ENCODE data around the gene APRT. TPM values are rescaled to one million over a fixed set of nuclear protein-coding genes. Genes with fewer than 3 reads are reported as not detected.

Gene APRT, protein sequence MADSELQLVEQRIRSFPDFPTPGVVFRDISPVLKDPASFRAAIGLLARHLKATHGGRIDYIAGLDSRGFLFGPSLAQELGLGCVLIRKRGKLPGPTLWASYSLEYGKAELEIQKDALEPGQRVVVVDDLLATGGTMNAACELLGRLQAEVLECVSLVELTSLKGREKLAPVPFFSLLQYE
- 121 and 151 TPM in 2 replicates for total RNA-seq

DNA sequence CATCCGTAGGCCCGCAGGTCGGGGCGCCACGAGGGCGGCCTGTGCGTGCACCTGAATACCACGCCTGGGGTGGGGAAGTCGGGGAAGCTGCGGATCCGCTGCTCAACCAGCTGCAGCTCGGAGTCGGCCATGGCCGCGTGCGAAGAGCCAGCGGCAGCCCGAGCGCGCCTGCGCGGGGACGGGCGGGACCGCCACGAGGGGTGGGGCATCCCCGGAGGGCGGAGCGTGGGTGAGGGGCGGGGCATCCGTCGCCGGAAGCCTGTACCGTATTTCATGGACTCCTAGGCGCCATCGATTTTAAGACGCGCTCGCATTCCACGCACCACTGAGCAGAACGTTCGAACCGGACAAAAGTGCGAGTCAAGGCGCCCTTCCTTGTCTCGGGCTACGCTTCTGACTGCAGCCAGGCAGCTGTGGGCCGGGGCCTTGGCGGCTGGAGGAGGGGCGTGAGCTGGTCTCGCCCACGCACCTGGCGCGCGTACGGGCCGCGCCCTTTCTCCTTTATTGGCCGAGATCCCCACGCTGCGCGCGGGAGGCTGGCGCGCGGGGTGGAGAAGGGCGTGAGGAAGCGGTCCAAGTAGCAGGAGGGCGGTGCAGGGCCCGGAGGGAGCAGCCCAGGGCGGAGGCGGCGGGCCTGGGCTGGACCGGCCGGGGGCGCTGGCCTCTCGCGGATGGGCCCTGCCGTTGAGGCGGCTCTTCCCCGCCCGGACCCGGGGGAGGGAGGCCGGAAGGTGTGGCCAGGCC lies at the start of gene APRT:
Gene APRT, minus strand, starts transcription at position 160 of the 744 bp plus-strand sequence. Its CDS starts 29 bp downstream, at position 131.

DNA sequence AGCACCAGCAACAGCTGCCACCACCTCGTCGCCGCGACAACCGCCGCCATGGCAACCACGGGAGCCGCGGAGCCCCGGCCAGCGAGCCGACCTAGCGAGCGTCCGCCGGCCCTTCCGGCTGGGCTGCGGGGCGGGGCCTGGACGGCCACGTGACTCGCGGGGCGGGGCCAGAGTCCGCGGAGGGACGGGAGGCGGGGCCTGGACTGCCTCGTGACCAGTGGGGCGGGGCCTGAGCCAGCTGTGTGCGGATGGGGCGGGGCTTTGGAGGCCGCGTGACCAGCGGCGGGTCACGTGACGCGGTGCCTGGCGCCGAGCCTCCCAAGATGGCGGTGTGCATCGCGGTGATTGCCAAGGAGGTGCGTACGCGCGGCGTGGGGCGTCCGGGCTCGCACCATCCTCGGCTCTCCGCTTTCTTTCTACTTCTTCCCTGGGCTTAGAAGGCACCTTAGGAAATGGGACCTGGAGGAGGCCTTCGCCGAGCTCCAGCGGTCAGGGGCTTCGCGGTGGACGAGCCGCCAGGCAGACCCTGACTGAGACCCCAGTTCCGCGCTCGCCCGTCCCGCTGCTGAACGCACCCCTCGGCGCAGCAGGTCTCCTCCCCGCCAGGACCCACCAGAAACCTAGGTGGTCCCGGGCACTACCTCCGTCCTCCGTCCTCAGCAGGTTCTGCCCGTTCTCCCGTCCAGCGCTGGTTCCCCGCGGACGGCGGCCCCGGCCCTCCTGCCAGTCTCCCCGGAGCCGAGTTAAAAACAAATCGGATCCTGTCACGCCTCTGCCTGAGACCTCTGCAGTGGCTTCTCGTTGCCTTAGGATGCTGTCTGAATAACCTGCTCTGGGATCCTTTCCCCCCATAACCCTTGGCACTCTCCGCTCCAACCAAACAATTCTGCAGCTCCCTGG lies 45.4 kb upstream of the APRT start, which contains the start of the genes GALNS and TRAPPC2L:
Gene GALNS, minus strand, starts transcription at position 120 of the 900 bp plus-strand sequence. Its CDS starts 70 bp downstream, at position 50.
Gene TRAPPC2L, plus strand, starts transcription at position 300 of the 900 bp plus-strand sequence. Its CDS starts 24 bp downstream, at position 324.

DNA sequence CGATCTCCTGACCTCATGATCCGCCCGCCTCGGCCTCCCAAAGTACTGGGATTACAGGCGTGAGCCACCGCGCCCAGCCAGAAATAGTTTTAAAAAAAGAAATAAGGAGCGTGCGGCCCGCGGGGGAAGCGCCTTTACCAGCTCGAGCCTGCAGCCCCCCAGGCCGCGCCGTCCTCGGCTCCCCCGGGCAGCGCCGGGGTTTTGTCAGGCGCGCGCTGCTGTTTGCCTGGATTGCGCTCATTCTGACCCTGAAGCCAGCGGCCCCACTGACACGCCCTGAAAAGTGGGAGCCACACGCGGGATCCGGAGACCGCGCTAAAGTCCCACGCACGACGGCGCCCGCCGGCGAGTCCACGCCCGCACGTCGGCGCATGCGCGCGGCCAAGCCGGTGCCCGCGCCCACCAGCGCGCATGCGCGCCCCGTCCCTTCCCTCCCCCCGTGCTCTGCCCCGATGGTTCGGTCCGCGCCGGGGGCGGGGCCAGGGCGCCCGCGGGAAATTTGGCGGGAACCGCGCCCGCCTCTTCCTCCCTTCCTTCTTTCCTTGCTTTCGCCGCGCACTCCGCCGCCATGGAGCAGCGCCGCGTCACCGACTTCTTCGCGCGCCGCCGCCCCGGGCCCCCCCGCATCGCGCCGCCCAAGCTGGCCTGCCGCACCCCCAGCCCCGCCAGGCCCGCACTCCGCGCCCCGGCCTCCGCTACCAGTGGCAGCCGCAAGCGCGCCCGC lies 8.3 kb downstream of the APRT start, which contains the start of gene CDT1:
Gene CDT1, plus strand, starts transcription at position 526 of the 724 bp plus-strand sequence. Its CDS starts 43 bp downstream, at position 569.

DNA sequence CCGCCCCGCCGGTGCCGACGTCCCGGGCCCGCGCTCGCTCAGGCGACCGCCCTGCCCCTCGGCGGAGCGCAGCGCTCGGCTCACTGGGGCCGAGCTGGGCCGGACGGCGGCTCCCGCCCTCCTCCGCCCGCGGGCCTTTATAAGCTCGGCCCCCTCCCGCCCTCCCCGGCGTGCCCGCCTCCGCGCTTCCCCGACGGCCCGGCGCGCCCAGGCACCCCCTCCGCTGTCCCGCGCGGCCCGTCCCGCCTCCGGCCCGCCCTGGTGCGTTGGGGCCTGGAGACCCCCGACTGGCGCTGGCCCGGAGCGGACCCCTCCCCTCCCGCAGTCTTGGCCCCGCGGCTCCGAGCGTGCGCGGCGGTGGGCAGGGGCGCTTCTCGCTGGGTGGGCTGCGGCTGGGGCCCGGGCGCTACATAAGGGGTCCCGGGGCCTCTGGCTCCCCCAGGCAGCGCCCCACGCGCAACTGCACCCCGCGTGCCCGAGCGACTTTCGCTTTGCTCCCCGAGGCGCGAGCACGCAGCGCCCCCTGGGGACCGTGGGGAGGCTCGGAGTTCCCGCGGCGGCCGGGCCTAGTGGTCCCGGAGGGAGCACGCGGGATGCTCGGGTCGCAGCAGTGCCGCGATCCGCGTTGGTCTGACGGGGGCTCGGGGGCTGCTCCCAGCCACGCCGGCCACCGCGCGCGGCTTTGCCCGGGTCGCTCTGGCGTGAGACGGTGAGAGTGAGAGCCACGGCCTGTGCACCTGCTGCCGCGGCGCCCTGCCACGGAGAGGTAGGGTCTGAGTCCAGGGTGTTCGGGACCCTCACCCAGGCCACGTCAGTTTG lies 26.4 kb downstream of the APRT start, which contains the start of gene PIEZO1:
Gene PIEZO1, minus strand, starts transcription at position 115 of the 819 bp plus-strand sequence. CDS start 256 bp downstream, outside the sequence.

Other genes with a start within 250 kb of the APRT start
- gene ZC3H18, start 241.5 kb downstream of the APRT start, total RNA-seq = 10.1 and 12.5 TPM in 2 replicates
- gene IL17C, start 173.4 kb downstream of the APRT start, total RNA-seq = not detected in 2 replicates
- 27.1 and 97.4 TPM in 2 replicates for gene CYBA, start 160.9 kb downstream of the APRT start, total RNA-seq
- gene MVD, start 148.8 kb downstream of the APRT start, total RNA-seq = 79.2 and 82.8 TPM in 2 replicates
- gene SNAI3, start 125.4 kb downstream of the APRT start, total RNA-seq = 0.32 TPM in 1 of 2 replicates, not detected in the other
- gene RNF166, start 105.5 kb downstream of the APRT start, total RNA-seq = 24.9 and 26.3 TPM in 2 replicates
- 29.3 and 41.6 TPM in 2 replicates for gene CTU2, start 105.4 kb downstream of the APRT start, total RNA-seq
- 167 and 169 TPM in 2 replicates for gene PIEZO1, start 26.7 kb downstream of the APRT start, total RNA-seq
- gene CDT1, start 8.1 kb downstream of the APRT start, total RNA-seq = 13.3 and 17.0 TPM in 2 replicates
- 11.7 and 16.9 TPM in 2 replicates for gene GALNS, start 45.0 kb upstream of the APRT start, total RNA-seq
- 42.9 and 61.4 TPM in 2 replicates for gene TRAPPC2L, start 45.2 kb upstream of the APRT start, total RNA-seq
- gene PABPN1L, start 54.7 kb upstream of the APRT start, total RNA-seq = not detected in 2 replicates
- not detected in 2 replicates for gene CBFA2T3, start 165.3 kb upstream of the APRT start, total RNA-seq